Prostate gland (tissue), 2 donors: ENCODE data around the gene TGFB1I1.

Experiments used
- CTCF ChIP-seq, 4 experiments: fragments of 200-600 bp in 2 of 4; fragments of 450-650 bp in 2 of 4; sonication (generic) in 2 of 4; IDR thresholded peaks; 1 replicate in 3 of 4; 2 replicates in 1 of 4; pipeline ENCODE4 v1.5.1; 2016 to 2019; ENCODE audit warnings: antibody characterized with exemption in 4 of 4, mild to moderate bottlenecking in 2 of 4, moderate library complexity in 2 of 4
- POLR2A ChIP-seq: fragments of 450-650 bp; IDR thresholded peaks from one replicate; pipeline ENCODE4 v1.6.1; 2016; ENCODE audit warnings: antibody characterized with exemption, mild to moderate bottlenecking
- POLR2AphosphoS5 ChIP-seq: sonication (generic); formaldehyde crosslinking; IDR thresholded peaks from one replicate; pipeline ENCODE4 v1.6.1; 2017; ENCODE audit warnings: antibody characterized with exemption

- TF ChIP-seq POLR2A (no peak), CTCF (IDR thresholded peaks at IDR 0.05) (no peak), POLR2AphosphoS5 (no peak)
These were observed 7.1 kb upstream of the TGFB1I1 start for GRCh38 chr16:31464781-31465260.
